Left lobe of liver (tissue), 2 donors: Measurements from ENCODE around the gene TUBB1. TPM values are rescaled to one million over a fixed set of nuclear protein-coding genes. Genes with fewer than 3 reads are reported as not detected.

Experiments
- ATAC-seq: fragments of 200-7000 bp; cut with Tn5 transposase; one replicate; pipeline ENCODE4 v1.9.1; 2020; ENCODE audit warnings: mild to moderate bottlenecking, moderate library complexity
- DNase-seq: peaks from one replicate; pipeline ENCODE4 v3.0.0-alpha.2; 2020; ENCODE audit warnings: low spot score
- total RNA-seq: library from RNA; stranded (reverse); gene quantifications from one replicate; pipeline ENCODE4 v1.2.1, GENCODE V29; 2021
- donor health status: DM: no; HTN: no; CAD: no; lungs with moderate emphysema.
- donor health status: DM: no; HTN: yes; CAD: no.

The TUBB1 gene
- total RNA-seq, 1 donor from 2014 or later: 0.25 TPM

DNA sequence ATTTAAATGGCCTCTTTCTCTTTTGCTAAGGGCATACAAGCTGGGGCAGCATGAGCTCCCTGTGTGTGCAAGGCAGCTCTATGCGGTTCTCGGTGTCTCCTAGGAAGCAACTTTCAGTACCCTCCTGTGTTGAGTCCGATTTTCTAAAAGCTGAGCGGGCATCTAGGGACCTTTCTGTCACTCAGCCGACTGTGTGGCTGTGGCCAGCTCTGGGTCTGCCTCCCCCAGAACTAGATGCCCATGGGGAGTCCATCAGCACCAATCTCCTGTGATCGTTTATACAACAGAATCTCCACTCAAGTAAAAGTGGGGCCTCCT is 30.7 kb upstream of the TUBB1 start:
- no peak for DNase-seq
- no peak for ATAC-seq

DNA sequence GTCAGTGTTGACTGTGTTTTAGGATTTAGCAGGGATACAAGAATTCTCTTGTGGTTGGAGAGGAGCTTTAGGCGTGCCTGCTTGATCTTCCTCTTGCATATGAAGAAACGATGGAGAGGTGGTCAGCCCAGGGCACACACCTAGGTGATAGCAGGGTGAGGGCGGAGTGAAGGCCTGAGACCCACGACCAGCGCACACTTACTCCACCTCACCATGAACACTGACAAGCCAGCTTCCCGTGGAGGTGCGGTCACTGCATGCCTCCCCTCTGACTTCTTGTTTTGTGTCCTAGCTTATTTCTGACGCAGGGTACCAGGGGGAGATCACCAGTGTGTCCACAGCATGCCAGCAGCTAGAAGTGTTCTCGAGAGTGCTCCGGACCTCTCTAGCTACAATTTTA is 30.0 kb upstream of the TUBB1 start:
- DNase-seq (peak; percentile 35), ATAC-seq (no peak)

DNA sequence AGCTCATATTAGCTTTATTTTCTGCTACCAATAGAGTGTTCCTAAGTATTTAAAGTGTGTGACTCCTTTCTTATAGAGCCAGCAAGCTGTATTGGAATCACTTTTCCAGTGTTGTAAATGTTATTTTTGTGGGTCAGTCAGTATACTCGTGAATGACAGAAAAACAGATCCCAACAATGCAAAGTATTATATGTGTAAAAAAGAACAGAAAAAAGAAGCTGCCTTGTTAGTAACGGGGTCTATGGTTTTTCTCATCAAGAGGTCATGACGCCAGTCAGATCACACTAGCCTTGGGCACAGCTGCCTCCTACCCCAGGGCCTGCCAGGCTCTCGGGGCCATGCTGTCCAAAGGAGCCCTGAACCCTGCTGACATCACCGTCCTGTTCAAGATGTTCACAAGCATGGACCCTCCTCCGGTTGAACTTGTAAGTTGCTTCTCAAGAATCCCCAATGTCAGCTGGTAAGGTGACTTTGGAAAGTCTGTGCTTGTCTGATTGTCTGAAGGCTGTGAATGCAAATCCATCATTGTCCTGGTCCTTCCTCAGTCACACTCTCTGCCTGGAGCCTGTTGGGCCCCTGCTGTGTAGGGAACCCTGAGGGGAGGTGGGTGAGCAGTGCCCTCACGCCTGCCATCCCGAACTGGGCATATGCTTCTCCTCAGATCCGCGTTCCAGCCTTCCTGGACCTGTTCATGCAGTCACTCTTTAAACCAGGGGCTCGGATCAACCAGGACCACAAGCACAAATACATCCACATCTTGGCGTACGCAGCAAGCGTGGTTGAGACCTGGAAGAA is 28.4 kb upstream of the TUBB1 start:
- no peak for DNase-seq
- no peak for ATAC-seq

DNA sequence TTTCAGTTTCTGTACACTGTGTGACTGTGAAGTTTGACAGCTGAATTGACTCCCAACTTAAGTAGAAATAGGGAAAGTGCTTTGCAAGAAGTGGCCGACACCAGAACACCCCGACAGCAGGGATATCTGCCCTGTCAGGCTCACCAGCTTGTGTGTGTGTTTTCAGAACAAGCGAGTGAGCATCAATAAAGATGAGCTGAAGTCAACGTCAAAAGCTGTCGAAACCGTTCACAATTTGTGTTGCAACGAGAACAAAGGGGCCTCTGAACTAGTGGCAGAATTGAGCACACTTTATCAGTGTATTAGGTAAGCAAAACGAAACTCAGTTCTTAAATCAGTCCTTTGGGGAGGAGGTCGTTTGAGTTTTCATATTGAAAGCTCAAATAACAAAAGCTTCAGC is 27.5 kb upstream of the TUBB1 start:
- peak; percentile 45 for ATAC-seq
- peak; percentile 73 for DNase-seq

DNA sequence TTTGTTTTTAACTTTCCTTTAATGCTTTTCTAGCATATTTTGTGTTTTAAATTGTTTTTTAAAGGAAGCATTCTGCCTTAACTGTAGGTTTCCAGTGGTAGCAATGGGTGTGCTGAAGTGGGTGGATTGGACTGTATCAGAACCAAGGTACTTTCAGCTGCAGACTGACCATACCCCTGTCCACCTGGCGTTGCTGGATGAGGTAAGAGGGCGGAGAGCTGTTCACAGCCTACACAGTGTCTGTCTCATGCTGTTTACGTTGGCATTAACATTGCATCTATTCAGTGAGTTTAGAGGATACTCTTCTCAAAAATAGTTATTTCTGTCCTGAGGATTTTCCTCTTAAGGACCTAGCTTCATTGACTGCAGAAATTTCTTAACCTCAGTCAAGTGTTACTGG is 26.3 kb upstream of the TUBB1 start:
- DNase-seq: no peak

DNA sequence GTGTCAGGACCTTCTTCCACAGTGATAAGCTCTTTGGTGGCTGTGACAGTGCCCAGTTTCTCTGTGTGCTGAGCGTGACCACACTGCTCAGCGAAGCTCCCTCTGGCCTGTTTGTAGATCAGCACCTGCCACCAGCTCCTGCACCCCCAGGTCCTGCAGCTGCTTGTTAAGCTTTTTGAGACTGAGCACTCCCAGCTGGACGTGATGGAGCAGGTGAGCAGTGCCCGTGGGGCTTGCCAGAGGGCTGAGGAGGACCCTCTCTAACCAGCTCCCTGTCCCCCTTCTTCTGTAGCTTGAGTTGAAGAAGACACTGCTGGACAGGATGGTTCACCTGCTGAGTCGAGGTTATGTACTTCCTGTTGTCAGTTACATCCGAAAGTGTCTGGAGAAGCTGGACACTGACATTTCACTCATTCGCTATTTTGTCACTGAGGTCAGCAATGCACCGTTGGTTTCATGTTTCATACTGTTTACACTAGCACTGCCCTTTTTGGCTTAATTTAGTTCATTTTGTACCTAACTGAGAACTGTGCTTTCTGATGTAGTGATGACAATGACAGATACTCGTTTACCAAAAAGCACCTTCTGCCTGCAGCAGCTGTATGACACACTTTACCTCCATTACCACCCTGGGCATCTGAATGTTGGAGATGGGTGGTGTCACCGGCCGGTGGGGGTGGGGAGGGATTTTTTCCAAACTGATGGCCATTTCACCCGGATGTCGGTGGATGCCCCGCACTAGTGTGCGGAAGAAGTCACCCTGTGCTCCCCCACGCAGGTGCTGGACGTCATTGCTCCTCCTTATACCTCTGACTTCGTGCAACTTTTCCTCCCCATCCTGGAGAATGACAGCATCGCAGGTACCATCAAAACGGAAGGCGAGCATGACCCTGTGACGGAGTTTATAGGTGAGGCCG is 25.6 kb upstream of the TUBB1 start:
- DNase-seq: no peak

More for the DNA sequence above, 26.3 kb upstream of the TUBB1 start:
- ATAC-seq: peak; percentile 4

DNA sequence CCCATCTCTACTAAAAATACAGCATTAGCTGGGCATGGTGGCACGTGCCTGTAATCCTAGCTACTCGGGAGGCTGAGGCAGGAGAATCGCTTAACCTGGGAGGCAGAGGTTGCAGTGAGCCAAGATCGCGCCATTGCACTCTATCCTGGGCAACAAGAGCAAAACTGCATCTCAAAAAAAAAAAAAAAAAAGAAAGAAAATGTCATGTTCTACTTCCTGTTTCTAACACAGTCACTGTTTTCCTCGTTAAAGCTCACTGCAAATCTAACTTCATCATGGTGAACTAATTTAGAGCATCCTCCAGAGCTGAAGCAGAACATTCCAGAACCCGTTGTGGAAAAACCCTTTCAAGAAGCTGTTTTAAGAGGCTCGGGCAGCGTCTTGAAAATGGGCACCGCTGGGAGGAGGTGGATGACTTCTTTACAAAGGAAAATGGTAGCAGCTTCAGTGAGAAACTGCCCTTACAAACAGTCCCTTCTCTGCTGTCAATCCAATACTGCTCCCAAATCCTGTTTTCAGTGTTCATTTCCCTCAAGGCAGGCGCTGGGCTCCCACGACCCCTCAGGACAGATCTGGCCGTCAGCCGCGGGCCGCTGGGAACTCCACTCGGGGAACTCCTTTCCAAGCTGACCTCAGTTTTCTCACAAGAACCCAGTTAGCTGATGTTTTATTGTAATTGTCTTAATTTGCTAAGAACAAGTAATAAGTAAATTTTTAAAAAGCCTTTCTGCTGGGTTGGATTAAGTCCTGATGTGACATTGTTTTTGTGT is 24.7 kb upstream of the TUBB1 start:
- DNase-seq: no peak
- ATAC-seq: no peak

More for the DNA sequence above, 25.6 kb upstream of the TUBB1 start:
- peak; percentile 43 for ATAC-seq

DNA sequence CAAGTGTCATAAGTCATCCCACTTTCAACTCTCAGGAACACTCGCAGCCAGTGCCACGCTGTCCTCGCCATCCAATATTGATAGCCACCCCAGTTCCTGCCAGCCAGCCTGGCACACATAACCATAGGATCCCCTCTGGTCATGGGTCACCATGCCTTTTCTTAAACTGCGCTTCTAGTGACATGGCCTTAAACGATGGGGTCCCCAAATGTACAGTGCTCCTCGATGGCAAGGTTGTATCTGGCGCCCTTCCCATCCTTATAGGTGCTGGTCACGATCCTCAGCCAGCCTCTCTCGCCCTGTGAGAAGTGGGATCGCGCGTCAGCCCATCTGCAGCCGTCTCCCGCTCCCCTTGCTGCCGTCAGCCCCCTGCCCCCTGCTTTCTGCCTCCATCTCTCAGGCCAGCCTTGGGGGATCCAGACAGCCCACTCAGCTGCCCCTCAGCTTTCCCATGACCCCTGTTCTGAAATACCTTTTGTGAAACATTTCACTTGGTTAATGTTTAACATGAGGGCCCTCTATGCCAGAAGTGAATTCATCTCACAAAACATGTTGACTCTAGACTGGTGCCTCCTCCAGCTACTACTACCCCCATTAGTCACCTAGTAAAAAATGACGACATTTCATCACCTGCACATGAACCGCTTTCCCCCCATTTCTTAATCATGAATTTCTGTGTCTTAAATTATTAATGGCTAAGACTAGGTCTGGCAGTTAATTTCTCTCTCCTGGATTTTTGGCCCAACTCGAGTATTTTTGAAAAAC is 23.6 kb upstream of the TUBB1 start:
- peak; percentile 61 for ATAC-seq
- DNase-seq: peak; percentile 60

DNA sequence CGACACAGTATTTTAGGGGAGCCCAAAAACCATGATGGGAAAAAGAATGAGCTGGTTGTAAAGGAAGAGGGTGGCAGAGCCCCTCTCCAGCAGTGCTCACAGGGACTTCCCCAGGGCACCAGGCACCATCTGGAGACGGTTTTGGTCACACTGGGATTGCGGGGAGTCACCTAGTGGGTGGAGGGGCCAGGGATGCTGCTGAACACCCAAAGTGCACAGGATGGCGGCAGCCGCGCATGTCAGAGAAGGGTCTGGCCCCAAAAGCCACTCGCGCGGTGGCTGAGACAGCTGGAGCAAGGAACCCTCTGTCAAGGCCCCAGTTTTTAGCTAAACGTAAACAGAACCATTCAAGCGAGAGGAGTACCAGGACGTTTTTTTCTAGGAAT is 23.0 kb upstream of the TUBB1 start:
- no peak for ATAC-seq
- DNase-seq: no peak

DNA sequence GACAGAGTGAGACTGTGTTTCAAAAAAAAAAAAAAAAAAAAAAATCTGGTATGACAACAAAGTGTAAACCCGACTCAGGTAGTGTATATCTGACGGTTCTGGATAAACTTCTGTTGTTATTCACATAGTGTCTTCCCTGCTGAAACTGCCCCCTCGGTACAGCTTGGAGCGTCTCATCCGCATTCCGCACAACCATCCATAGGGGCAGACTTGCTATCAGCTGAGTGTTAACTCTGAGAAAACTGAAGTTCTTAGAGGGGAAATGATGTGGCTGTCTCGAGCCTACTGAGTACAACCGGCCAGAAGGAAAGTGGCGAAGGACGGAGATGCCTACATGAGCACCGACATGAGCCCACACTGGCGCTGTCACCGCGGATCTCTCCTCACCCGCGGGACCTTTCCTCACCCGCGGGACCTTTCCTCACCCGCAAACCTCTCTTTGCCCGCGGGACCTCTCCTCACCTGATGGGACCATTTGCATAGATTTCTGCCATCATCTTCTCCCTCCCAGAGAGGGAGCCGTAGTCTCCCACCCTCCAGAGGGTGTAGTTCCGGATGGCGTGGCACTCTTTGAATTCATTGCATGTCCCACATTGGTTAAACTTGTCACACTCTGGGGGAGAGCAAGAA is 22.0 kb upstream of the TUBB1 start:
- no peak for DNase-seq
- no peak for ATAC-seq

DNA sequence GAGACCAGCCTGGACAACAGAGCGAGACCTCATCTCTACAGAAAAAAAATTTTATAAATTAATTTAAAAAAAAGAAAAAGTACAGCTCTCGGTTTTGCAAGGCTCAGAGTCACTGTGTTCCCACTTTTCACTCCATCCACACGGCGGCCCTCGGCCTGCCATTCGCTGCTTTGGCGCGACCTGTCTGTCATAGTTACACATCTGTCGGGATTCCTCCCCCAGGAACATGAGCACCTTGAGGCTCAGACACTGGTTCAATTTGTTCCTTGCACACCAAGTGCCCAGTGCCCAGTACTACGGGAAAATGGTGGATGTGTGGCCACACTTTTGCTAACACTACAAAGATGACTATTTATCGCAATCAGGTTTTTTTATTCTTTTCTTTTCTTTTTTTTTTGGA is 20.6 kb upstream of the TUBB1 start:
- ATAC-seq: no peak
- DNase-seq: no peak

DNA sequence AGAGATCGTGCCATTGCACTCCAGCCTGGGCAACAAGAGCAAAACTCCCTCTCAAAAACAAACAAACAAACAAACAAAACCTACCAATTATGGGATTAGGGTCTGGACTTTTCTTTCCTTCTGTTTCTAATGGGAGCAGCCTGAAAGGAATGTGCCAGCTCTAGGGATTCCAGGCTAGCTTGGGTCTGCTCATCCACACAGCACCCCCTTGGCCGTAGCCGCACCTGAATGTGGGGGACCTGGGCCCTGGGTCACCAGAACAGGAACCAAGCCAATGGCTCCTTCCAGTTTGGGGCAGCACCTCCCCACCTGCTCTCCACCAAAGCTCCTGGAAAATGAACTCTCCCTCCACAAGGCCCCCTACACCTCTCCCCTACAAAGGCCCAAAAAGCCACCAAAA is 18.9 kb upstream of the TUBB1 start:
- DNase-seq (no peak), ATAC-seq (no peak)

DNA sequence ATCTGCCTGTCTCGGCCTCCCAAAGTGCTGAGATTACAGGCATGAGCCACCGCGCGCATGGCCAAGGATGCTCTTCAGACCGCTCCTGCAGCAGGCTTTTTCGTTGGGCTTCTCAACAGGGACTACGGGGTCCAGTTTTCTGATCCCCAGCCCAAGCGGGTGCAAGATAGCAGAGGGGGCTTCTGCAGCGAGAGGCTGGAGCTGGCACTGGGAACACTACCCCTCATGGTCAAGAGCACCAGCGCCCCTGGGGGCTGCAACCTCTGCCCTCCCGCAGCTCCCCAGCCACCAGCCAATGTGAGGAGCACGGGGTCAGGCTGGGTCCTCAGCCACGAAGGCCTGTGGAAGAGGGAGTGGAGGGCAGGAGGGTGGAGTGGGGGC is 18.2 kb upstream of the TUBB1 start:
- DNase-seq (no peak), ATAC-seq (no peak)

DNA sequence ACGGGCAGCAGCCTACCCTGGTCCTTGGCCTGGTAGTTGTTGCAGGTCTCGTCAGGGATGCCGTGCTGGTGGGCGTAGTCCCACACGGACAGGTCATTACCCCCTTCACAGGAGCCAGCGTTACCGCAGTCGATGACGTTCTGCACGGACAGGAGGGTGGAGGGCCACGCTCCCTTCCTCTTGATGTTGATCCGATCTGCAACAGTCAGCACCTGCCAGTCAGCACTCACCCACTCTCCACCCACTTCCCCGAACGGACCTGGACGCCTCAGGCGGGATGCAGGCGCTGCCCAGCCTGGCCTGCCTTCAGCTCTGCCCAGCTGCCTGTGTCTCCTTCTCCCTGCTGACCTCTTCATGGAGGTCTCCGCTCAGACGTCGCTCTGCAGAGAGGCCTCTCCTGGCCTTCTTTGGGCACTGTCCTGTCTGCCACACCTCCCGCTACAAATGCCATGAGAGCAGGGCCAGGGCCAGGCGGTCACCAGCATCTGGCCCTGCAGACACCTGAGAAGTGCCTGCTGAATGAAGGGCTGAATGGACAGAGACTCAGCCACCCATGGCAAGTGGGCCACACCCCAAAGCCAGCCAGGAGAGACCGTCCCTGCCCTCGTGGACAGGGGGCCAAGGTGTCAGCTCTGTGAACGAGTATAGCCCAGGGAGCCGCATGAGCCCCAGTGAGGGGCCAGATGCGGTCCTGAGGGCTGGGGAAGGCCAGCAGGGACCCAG is 17.6 kb upstream of the TUBB1 start:
- ATAC-seq (no peak), DNase-seq (no peak)

DNA sequence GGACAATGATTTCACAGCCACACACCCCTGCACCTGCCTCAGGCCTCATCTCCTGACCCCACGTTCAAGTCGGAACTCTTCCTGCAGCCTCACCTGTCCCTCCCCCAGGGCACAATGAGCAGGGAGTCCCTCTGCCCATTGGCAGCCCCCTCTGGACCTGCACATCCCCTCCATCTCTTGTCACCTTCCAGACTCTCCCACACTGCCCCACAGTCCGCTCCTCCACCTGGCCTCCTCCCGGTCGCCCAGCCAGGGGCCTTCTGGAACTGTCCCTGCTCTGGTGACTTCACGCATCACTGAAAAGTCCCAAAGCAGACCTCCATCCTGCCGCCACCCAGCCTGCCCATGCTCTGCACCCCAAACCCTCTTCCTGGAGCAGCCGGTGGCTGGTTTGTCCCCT is 16.8 kb upstream of the TUBB1 start:
- no peak for DNase-seq
- ATAC-seq: no peak

DNA sequence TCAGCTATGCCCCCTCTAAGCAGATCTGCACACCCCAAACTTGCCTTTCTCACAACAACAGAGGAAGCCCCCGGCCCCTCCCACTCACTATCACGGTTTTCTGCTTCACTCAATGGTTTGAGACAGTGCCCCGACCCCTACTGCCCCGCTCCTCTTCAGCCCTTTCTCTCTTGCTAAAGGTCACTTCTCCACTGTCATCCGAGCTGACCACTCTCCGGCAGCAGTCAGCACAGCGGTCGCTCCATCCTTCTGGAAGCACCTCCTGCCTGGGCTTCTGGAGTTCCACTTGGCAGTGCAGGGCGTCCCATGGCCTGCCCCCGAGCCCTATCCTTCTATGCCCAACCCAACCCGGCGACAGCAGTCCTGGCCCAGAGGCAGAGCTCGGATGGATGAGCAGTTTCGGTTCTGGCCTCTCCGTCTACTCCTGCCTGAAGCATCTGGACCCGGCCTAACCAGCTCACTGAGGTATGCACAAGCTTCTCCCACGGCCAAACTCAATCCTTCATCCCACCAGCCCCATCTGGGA is 16.3 kb upstream of the TUBB1 start:
- no peak for ATAC-seq
- DNase-seq: no peak

DNA sequence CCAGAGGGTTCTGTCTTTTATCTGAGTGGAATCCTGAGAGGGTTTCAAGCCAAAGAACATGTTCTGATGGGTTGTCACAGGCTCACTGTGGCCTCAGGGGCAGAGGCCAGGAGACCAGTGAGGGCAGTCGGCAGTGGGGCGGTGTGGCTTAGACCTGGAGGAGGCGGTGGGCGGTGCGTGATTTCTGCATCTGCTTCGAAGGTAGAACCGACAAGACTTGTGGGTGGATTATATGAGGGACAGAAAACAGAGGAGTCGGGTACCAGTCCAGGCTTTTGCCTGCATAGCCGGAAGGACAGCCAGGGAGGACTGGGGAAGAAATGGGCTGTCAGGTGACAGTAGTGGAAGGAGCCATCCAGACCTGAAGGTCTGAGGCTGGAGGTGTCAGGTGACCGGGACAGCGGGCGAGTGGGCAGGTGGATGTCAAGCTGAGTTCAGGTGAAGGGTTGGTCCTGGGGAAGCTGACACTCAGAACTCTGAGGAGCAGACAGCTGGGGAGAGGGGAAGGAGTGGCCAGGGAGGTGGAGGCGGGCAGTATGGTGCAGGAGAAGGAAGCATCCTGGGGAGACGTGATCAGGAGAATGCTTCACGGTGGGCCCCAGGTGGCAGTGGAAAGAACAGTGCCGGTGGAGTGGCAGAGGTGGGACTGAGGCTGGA is 15.3 kb upstream of the TUBB1 start:
- no peak for ATAC-seq
- DNase-seq: no peak

DNA sequence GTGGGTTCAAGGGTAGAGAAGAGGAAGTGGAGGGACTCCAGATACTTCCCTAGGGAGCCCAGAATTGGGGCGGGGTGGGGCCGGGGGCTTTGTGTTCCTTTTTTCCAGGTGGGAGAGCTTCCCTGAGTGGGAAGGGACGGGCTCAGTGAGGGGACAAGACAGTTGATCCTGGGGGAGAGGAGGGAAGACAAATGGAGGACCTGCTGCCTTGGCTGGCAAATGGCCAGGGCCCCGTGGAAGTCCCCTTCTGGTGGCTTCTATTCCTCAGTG is 14.8 kb upstream of the TUBB1 start:
- DNase-seq: no peak

More for the DNA sequence above, 14.8 kb upstream of the TUBB1 start:
- ATAC-seq: no peak
